Fibroblast of lung (primary cell): ENCODE measurements around the gene LIMA1. TPM values are rescaled to one million over a fixed set of nuclear protein-coding genes. Genes with fewer than 3 reads are reported as not detected.
A peak's percentile ranks its signal among the peaks of the same experiment; 100 is the strongest.

Experiments used
- DNase-seq, 2 donors: peaks; one replicate each; pipeline versions ENCODE4 v3.0.0 to v3.0.0-alpha.2; 2010; ENCODE audit warnings: low read depth in 2 of 2
- H2AFZ ChIP-seq: 2 replicates; pipeline ENCODE4 v1.5.1; 2012; ENCODE audit warnings: low read length, control low read depth, inconsistent platforms
- H3K27ac ChIP-seq: 2 replicates; pipeline ENCODE4 v1.5.1; 2011; ENCODE audit warnings: low read length, control low read depth; ENCODE audit not compliant: insufficient read depth
- H3K27me3 ChIP-seq: 2 replicates; pipeline ENCODE4 v1.5.1; 2011; ENCODE audit warnings: mild to moderate bottlenecking, low read length; ENCODE audit not compliant: control insufficient read depth, insufficient read depth
- H3K36me3 ChIP-seq: 2 replicates; pipeline ENCODE4 v1.5.1; 2011; ENCODE audit warnings: low read length; ENCODE audit not compliant: control insufficient read depth, insufficient read depth
- H3K4me1 ChIP-seq: 2 replicates; pipeline ENCODE4 v1.5.1; 2011; ENCODE audit warnings: low read length; ENCODE audit not compliant: control insufficient read depth, insufficient read depth; ENCODE audit errors: extremely low read depth
- H3K4me2 ChIP-seq: 2 replicates; pipeline ENCODE4 v1.5.1; 2011; ENCODE audit warnings: low read length, control low read depth; ENCODE audit not compliant: insufficient read depth; ENCODE audit errors: extremely low read depth
- H3K4me3 ChIP-seq, 4 experiments: fragments of 200-600 bp in 1 of 4; sonication (generic) in 1 of 4; replicated peaks in 1 of 4; 2 replicates each; pipeline ENCODE4 v1.5.1; 2011 to 2016; ENCODE audit warnings: low read length in 4 of 4, low read depth in 3 of 4, mild to moderate bottlenecking in 3 of 4, control low read depth in 2 of 4, inconsistent platforms in 1 of 4, mixed read lengths in 1 of 4; ENCODE audit not compliant: insufficient read depth in 1 of 4; ENCODE audit errors: control extremely low read depth in 1 of 4
- H3K79me2 ChIP-seq: 2 replicates; pipeline ENCODE4 v1.5.1; 2012; ENCODE audit warnings: mild to moderate bottlenecking, low read length, inconsistent platforms; ENCODE audit not compliant: control insufficient read depth, insufficient read depth
- H3K9ac ChIP-seq: 2 replicates; pipeline ENCODE4 v1.5.1; 2011; ENCODE audit warnings: mild to moderate bottlenecking, low read length, control low read depth; ENCODE audit not compliant: insufficient read depth
- H3K9me3 ChIP-seq: 2 replicates; pipeline ENCODE4 v1.5.1; 2012; ENCODE audit warnings: low read depth, low read length; ENCODE audit not compliant: control insufficient read depth, insufficient read depth
- H4K20me1 ChIP-seq: 2 replicates; pipeline ENCODE4 v1.5.1; 2011; ENCODE audit warnings: low read length; ENCODE audit not compliant: control insufficient read depth, insufficient read depth; ENCODE audit errors: extremely low read depth
- CTCF ChIP-seq, 2 donors: IDR thresholded peaks in 1 of 2; conservative IDR thresholded peaks in 1 of 2; 1 replicate in 1 of 2; 2 replicates in 1 of 2; pipeline ENCODE4 v1.5.1; 2011 to 2012; ENCODE audit warnings: low read length in 2 of 2, control low read depth in 1 of 2, inconsistent platforms in 1 of 2, low read depth in 1 of 2, mild to moderate bottlenecking in 1 of 2
- EZH2 ChIP-seq: IDR thresholded peaks from 2 replicates; pipeline ENCODE4 v1.5.1; 2012; ENCODE audit warnings: low read length, control low read depth, mild to moderate bottlenecking; ENCODE audit errors: missing control alignments
- polyA plus RNA-seq, 2 donors: library from polyadenylated mRNA; depleted of rRNA in 1 of 2; stranded (reverse) in 1 of 2; unstranded in 1 of 2; fragments of >200 nt; gene quantifications; 2 replicates each; pipeline ENCODE4 v1.2.1, GENCODE V29; 2011 to 2012; ENCODE audit warnings: missing spikeins in 1 of 2
- total RNA-seq: library from RNA; depleted of rRNA; stranded (reverse); fragments of >200 nt; gene quantifications from 2 replicates; pipeline ENCODE4 v1.2.1, GENCODE V29; 2014

The LIMA1 gene
- total and polyA plus RNA-seq, 2 donors (not counting 1 experiment from before 2014, with no cell fraction given): 171 to 308 TPM

DNA sequence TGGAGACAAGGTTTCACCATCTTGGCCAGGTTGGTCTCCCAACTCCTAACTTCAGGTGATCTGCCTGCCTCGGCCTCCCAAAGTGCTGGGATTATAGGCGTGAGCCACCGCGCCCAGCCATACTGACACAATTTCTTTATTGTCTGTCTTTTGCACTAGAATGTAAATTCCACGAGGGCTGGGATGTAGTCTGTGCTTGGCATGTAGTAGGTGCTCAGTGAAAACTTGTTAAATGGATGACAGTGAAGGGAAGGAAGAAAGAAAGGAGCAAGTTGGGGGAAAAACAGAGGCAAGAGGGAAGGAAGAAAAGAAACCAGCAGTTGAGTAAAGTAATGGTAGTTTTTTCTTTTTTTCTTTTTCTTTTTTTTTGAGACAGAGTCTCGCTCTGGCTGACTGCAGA lies 53.1 kb downstream of the LIMA1 start:
- Histone ChIP-seq H3K27ac (no peak overlapping the region), H3K79me2 (no peaks in the 10 kb centered on the region), H4K20me1 (no peaks in the 10 kb centered on the region), H3K9me3 (no peaks in the 10 kb centered on the region), H3K4me3 (no peak overlapping the region), H3K27me3 (no peaks in the 10 kb centered on the region), H3K4me1 (no peaks in the 10 kb centered on the region), H3K9ac (no peak overlapping the region), H3K36me3 (no peaks in the 10 kb centered on the region), H3K4me2 (no peak overlapping the region), H2AFZ (no peak overlapping the region)
- TF ChIP-seq EZH2 (no peak), CTCF (conservative IDR thresholded peaks at IDR 0.05 in 1 of 2, IDR thresholded peaks at IDR 0.05 in 1 of 2; ENCODE audit: low read depth in 1 of 2, low read length in 2 of 2) (no peak)
- DNase-seq: no peak

- DNase-seq: peak in 1 of 2 donors; percentile 73
- Histone ChIP-seq H3K4me2 (no peak overlapping the region), H4K20me1 (no peaks in the 10 kb centered on the region), H3K36me3 (no peaks in the 10 kb centered on the region), H3K9me3 (no peaks in the 10 kb centered on the region), H3K4me3 (no peak overlapping the region), H3K27ac (no peak overlapping the region), H3K27me3 (no peaks in the 10 kb centered on the region), H3K79me2 (peaks cover 28% of the 10 kb centered on the region), H2AFZ (no peak overlapping the region), H3K4me1 (peaks cover 3% of the 10 kb centered on the region), H3K9ac (no peak overlapping the region)
- TF ChIP-seq CTCF (conservative IDR thresholded peaks at IDR 0.05 in 1 of 2, IDR thresholded peaks at IDR 0.05 in 1 of 2; ENCODE audit: low read depth in 1 of 2, low read length in 2 of 2): no peak
- no peak for TF ChIP-seq EZH2
Measured at GRCh38 chr12:50224026-50224692, 59.2 kb downstream of the LIMA1 start.

DNA sequence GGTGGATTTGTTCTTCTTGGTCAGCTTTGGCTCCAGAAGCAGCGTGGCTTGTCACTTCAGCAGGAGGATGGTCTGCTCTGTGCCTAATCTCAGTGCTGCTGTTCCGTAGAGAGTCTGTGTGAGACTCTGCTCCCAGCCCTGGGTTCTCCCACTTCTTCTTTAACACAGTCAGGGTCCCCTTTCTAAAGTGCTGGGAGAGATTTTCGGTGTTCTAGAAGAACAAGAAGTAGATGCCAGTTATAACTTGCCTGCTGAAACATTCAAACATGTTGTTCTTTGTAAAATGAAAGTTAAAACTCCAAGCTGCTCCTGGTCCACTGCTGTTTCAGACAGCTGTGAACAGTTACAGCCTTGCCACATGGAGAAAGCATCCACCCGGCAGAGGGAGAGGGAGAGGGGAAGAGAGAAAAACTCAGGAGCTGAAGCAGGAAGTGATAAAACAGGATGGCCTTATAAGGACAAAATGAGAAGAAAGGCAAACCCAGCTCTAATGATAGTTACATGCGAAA lies 61.0 kb downstream of the LIMA1 start:
- Histone ChIP-seq H4K20me1 (no peaks in the 10 kb centered on the region), H3K4me3 (peak overlapping the region; percentile 62 to 99 (median 82)), H3K36me3 (no peaks in the 10 kb centered on the region), H3K9ac (peak overlapping the region; percentile 86), H3K9me3 (no peaks in the 10 kb centered on the region), H3K27ac (peak overlapping the region; percentile 98), H3K4me2 (peak overlapping the region; percentile 68), H3K79me2 (peaks cover 44% of the 10 kb centered on the region), H3K4me1 (peaks cover 3% of the 10 kb centered on the region), H2AFZ (no peak overlapping the region), H3K27me3 (no peaks in the 10 kb centered on the region)
- DNase-seq: peak; percentile 91 to 95
- TF ChIP-seq CTCF (conservative IDR thresholded peaks at IDR 0.05 in 1 of 2, IDR thresholded peaks at IDR 0.05 in 1 of 2; ENCODE audit: low read depth in 1 of 2, low read length in 2 of 2) (peak; percentile 47 to 58), EZH2 (no peak)
